ENCODE results near the gene DGKE.
A peak's percentile ranks its signal among the peaks of the same experiment; 100 is the strongest.

DGKE gene

DNA sequence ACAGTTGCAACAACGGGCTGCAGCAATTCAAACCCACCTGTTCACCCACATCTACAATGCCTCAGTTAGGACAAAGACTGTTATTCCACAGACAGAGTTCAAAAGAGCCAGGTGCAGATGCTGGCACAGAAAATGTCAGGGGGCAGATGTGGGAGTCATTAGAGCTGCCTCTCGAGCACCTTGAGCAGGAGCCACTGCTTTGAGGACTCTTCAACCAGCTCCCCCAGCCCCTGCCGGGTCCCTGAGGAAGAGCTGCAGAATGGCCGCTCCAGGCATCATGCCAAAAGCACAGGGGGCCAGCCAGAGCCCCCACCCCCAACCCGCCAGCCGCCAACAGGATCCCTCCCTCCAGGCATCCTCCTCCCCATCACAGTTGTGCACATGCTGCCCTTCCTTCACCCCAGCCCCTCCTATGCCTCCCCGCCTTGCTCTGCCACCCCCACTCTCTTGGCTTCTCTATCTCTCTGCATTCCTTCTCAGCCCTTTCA, 21.0 kb upstream of the DGKE start:
- DNase-seq (ENCODE audit: low read depth in 2 of 3, low spot score in 2 of 3) = no peak

DNA sequence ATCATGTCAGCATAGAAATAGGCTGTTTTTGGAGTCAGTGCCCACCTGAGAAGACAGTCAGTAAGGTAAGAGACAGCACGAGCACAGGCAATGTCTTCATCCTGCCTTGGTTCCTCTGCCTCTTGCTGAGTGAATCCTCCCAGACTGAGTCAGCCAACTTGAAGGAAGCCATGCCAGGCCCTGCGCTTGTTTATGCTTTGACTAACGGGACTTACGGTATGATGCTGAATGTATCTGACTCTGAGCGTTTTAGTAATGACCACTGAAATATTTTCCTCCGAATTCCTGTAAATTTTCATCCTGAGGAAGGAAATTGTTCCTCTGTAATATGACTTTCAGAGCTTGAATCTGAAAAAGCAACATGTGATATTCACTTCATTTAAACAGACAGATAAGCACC, 18.2 kb upstream of the DGKE start:
- no peak for DNase-seq (ENCODE audit: low read depth in 2 of 3, low spot score in 2 of 3)

DNA sequence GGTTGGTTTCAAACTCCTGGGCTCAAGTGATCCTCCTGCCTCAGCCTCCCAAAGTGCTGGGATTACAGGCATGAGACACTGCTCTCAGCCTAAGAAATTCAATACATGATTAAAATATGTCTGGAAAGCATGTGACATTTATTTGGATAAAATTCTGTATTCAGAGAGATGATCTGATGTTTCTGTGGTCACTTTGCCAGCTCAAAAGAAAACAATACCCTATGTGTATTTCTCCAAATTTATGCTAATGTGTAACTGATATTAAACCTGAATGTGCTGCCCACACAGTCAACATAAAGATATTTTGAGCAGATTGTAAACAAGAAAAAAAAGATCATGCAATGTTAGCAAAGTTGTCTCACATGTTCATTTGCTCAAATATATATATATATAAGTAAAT, 16.9 kb upstream of the DGKE start:
- no peak for DNase-seq (ENCODE audit: low read depth in 2 of 3, low spot score in 2 of 3)

DNA sequence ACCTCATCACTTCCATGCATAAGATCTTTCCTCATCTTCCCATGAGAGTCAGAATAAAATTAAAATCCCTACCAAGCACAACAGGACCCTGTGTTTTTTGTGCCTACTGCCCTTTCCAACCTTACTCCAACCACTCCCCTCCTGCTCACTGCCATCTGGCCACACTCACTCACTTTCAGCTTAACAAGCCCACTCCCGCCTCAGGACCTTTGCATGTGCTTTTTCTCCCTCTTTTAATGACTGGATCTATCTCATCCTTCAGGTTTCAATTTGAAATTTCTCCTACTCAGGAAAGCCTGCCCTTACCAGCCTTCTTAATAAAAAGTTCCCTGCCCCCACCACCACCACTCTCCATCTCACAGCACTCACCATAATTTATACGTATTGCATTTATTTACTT, 14.9 kb upstream of the DGKE start:
- DNase-seq (ENCODE audit: low read depth in 2 of 3, low spot score in 2 of 3) = no peak

DNA sequence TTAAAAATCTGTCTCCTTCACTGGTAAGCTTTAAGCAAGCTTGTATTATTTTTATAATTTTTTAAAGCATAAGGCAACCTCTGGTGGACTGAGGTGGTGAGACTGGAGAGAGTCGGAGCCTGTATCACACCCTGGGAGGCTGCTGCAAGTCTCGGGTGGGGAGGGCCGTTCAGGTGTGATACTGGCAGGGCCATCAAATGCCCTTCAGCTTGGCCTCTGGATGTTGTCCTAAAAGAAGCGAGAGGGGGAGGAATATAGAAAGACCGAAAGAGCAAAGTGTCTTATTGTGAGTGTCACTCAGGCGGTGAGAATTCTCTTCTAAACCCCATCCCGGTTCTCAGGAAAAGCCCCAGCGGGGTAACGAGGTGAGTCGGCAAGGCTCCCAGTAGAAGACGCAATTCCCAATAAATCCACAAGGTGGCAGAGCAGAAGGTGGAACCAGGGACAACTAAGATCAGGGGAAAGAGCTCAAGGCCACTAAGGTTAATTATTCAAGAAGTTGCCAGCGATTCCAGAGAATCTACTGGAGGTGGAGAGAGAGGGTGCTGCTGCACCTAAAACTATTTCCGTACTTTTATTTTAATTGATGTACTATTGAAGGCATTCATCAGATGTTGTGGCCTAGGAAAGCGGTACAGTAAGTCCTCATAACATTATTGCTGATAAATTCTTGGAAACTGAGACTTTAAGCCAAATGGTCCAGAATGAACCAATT, 14.4 kb upstream of the DGKE start:
- DNase-seq (ENCODE audit: low read depth in 2 of 3, low spot score in 2 of 3) = peak; percentile 12 to 46 (median 17)

DNA sequence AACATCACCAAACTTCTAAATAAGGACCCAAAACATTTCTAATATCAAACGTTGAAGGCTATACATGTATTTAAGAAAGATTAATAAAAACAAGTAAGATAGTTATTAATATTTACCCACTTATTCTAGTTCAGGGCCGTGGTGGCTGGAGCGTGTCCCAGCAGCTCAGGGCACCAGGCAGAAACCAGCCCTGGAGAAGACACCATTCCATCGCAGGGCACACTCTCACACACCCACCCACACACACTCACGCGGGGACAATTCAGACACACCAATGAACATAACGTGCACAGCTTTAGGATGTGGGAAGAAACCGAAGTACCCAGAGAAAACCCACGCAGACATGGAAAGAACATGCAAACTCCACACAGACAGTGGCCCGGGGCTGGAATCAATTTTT, 13.7 kb upstream of the DGKE start:
- DNase-seq (ENCODE audit: low read depth in 2 of 3, low spot score in 2 of 3) = no peak

DNA sequence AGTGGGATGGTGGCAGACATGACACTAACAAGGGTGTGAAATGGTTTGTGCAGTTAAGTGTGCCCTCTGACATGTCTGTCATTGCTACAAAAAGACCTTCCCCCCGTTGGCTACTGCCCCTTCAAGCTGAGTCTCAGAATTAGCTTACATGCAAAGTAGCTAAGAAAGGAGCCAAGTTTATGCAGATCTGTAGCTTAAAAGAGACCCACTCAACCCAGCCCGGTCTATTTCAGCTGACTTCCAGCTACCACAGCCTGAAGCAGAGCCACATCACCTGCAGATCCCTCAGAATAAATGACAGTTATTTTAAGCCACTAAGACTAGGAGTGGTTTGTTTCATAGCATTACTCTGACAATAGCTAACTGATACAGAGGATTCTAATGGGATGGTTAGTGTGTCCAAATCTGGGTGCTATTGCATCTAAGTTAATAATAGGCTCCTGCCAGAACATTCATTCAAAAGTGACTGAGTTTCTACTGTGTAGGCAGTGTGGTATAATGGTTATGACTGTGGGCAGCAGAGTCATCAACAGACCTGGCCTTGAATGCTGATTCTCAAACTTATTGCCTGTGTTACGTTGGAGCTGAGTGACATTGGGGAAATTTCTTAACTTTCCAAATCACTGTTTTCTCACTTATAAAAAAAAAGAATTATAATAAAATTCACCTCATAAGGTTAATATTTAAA, 12.0 kb upstream of the DGKE start:
- DNase-seq (ENCODE audit: low read depth in 2 of 3, low spot score in 2 of 3) = no peak

DNA sequence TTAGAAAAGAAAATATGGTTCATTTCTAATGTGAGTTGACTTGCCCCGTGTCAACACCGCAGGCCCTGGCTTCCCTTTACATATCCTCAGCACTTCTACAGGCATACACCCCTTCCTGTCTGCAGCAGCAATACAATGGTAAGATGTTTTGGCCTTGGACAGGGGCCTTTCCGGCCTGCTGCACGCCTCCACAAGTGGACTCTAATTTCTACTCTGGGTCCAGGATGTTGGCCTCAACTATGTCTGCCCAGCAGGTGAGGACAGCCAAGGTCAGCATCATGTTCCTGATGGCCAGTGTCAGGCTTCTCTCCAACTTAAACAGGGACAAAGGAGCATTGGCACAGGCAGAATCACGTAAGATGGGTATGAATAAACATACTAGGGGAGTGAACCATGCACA, 11.2 kb upstream of the DGKE start:
- DNase-seq (ENCODE audit: low read depth in 2 of 3, low spot score in 2 of 3) = no peak

DNA sequence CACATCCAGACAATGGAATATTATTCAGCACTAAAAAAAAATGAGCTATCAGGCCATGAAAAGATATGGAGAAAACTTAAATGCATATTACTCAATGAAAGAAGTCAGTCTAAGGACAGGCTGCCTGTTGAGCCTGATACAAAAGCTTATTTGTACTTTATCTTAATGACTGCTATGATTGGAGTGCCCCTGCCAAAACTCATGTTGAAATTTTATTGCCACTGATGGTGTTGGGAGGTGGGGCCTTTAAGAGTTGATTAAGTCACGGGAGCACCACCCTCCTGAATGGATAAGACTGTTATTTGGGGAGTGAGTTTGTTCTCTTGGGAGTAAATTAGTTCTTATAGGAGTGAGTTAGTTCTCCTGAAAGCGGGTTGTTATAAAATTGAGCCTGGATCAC, 10.1 kb upstream of the DGKE start:
- no peak for DNase-seq (ENCODE audit: low read depth in 2 of 3, low spot score in 2 of 3)

DNA sequence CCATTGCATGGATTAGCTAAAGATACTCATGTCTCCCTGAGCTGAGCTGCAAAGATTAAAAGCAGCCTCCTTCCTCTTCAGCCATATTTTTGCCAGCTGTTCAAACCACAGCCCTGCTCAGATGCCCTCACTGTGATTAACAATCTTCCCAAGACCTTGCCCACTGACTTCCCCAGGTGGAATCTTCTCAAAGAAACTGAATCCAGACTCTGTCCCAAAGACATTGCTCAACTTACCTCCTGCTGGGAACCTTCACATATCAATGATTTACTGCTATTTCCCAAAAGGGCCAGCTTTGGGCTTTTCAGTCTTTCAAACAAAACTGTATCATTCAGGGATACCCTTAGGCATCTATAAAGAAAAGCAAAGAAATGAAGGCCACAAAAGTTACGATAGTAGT, 9.4 kb upstream of the DGKE start:
- DNase-seq (ENCODE audit: low read depth in 2 of 3, low spot score in 2 of 3) = no peak

DNA sequence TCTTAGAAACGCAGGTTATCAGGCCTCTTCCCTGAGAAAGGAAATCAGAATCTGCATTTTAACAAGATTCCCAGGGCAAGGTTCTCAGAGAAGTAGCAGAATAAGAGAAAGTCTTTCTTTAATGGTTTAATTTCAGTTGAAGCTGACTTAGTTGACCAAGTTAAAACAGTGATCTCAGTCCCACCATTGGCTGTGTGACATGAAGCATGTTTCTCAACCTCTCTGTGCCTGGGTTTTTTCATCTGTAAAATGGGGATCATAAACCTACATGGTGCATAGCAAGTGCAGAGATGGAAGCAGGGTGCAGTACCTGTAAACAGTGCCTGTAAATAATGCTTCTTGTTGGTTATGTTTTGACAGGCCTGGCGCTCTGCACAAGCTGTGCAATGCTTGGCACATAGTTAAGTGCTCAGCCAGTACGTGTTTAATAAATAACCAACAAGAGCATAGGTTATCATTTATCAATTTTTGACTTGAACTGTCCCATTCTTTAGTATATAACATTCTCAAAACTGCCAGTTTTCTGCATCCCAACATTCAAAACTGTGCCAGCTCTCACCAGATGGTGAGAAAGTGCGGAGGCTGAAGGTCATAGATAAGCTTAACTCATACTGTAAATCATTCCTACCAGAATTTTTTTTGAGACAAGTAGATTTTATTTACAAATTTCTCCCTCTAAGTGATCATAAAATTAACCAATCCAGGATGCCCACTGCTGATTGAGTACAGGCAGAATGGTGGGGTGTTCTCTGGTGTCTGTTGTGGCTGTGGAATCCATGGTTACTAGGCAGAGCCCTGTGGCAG, 7.1 kb upstream of the DGKE start:
- DNase-seq (ENCODE audit: low read depth in 2 of 3, low spot score in 2 of 3) = no peak

DNA sequence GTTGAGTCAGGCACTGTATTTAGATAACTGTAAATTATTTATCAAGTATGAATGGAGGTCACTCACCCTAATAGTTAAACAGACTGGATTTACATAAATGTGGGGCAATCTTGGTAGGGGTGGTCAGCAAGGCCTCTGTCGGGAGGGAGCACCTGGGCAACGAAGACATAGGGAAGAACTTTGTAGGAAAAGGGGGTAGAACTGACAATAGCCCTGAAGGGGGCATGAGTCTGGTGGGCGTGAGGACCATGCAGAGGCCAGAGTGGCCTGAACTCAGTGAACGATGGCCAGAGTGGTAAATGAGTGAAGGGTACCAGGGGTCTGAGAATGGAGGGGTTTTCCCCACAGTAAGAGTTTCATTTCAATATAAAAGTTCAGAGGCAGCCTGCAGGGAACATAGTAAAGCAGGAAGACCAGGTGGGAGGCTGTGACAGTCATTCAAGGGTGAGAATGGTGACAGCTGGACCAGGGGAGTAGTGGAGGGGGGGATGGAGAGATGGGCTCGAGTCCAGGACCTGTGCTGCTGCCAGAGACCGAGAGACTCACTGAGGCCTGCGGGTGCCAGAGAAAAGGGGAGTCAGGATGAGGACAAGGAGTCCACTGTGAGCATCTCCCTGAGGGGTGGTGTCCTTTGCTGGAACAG, 3.1 kb upstream of the DGKE start:
- no peak for DNase-seq (ENCODE audit: low read depth in 2 of 3, low spot score in 2 of 3)

DNA sequence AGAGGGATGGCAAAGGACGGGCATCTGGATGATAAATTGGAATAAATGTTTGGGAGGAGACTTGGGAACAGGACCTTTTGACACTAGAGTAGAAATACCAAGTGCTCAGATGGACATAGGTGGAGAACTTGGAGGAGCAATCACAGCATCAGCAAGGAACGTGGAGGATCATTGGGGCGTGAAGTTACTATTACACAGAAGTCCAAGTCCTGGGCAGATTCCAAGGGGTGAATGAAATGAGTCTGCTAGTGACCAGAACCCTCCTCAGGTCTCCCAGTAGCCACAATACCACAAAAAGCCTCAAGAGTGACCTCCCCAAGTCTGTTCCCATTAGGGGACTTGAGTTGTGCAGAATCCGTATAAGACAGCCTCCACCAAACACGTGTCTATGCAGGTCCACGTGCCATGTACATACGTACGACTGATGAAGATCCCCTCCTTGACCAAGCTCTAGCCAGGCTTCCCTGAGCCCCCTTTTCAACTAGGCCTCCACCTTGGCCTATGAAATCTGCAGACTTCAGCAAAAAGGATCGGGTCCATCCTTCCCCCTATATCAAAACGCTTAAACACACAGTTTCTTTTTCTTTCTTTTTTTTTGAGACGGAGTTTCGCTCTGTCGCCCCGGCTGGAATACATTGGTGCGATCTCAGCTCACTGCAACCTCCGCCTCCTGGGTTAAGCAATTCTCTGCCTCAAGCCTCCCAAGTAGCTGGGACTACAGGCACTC, 2.4 kb upstream of the DGKE start:
- DNase-seq (ENCODE audit: low read depth in 2 of 3, low spot score in 2 of 3) = no peak

DNA sequence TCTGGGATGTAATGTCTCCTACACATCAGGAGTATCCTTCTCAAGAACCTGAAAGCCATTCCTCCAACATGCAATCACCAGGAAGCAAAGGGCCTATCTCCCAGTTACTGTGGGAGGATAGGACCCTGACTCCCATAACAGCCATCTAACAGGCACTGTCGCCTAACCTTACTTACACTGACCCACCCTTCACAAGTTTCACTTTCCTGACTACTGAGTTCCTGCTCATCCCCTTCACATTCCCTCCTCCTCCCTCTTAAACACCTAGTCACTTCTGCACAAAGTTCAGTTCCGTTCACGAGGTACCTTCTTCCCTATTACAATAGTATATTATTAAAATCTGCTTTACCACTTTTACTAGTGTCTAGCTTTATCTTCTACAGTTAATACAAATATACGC, 1.5 kb upstream of the DGKE start:
- no peak for DNase-seq (ENCODE audit: low read depth in 2 of 3, low spot score in 2 of 3)

DNA sequence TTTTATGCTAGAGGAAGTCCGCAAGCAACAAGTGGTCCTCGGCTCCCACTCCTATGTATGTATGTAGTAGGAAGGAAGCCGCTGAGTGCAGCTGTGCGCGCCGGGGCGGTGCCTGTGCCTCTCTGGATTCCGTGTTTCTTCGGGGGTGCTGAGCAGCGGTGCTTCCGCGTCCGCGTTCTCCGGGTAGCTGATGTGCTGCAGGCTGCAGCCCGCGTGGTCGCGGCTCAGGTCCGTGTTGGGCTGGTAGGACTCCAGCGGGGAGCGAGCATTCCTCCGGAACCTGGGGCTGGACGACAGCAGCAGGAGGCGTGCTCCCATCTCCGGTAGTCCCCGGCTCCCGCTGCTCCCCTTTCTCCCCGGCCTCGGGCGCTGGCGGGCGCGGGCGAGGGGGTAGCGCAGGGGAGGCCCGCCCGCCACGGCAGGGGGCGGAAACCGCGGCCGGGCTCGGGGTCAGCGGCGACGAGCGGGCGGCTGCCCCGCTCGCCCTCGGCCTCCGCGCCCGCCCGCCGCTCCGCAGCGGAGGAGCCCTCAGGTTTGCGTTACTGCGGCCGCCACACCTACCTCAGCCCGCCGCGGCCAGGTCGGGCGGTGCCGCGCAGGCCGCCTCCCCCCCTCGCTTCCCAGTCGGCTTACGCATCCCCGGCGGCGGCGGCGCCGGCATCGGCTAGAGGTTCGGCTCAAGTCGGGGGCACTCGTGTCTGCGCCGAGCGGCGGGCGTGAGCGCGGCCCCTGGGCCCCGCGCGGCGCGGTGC, 718 bp upstream of the DGKE start:
- peak; percentile 36 to 38 (median 37) for DNase-seq (ENCODE audit: low read depth in 2 of 3, low spot score in 2 of 3)

DNA sequence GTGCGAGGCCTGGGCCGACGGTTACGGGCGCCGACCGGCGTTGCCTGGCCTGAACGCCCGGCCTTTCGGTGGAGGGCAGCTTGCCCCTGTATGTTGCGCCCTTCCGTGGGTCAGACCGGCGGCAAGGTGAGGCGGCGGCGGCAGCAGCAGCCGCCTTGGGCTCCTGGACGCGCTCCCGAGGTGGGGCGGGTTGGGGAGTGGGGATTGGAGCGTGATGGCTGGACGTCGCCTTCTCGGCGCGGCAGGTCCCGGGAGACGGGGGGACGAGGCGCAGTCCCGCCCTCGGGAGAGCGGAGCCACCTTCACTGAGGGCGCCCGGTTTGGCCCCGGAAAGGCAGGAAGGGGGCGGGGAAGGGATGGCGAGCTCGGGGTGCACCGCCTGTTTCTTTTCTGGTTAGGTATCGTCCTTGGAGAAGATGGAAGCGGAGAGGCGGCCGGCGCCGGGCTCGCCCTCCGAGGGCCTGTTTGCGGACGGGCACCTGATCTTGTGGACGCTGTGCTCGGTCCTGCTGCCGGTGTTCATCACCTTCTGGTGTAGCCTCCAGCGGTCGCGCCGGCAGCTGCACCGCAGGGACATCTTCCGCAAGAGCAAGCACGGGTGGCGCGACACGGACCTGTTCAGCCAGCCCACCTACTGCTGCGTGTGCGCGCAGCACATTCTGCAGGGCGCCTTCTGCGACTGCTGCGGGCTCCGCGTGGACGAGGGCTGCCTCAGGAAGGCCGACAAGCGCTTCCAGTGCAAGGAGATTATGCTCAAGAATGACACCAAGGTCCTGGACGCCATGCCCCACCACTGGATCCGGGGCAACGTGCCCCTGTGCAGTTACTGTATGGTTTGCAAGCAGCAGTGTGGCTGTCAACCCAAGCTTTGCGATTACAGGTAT, 671 bp downstream of the DGKE start:
- DNase-seq (ENCODE audit: low read depth in 2 of 3, low spot score in 2 of 3) = peak; percentile 33 to 53 (median 51)

DNA sequence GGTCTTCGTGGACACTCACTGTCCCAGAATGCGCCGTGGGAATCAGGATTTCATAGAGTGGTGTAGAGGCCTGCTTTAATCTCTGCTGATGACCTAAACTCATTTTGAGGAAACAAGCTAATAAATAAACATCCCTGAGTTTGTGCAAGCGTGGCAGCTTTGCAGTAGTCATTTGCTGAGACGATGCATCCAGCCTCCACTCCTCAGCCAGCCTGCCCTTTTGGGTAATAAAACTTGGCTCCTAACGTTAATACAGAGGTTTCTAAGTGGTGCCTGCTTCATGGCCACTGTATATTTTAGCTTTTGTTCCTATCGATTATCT, 1.3 kb downstream of the DGKE start:
- no peak for DNase-seq (ENCODE audit: low read depth in 2 of 3, low spot score in 2 of 3)

DNA sequence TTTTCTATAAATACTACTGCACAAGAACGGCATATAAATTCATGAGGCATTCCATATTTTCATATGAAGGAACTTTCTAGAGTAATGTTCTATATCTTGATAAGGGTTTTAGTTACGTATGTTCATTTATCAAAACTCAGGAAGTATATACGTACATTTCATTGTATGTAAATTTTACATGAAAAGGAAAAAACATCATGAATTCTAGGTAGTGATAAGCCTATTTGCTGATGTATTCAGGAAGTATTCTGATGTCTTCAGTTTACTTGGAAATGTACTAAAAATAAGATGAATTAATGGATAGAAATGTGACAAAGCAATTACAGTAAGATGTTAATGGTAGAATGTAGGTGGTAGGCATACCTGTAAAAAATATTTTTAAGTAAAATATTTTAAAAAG, 4.7 kb downstream of the DGKE start:
- no peak for DNase-seq (ENCODE audit: low read depth in 2 of 3, low spot score in 2 of 3)

DNA sequence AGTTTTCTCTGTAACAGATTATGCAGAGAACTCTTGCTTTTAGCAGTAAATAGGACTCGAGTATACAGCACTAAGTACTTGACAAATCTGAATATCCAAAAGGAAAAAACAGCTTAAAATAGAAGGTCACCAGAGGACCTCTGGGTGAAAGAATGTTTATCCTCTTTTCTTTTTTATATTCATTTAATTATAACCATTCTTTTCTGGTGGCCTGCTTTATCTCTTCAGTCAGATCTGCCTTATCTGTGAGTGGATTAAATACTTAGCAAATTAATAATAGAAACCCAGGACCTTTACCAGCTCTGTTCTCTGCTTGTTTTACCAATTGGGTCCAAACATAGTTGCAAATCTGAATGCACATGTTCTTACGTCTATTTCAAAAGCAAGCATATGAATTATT, 8.6 kb downstream of the DGKE start:
- DNase-seq (ENCODE audit: low read depth in 2 of 3, low spot score in 2 of 3) = no peak

Measured in activated CD8-positive, alpha-beta memory T cell treated with anti-CD3 and anti-CD28 coated beads for 48 hours (primary cell).